ENCODE data around the gene RNF222. TPM values are rescaled to one million over a fixed set of nuclear protein-coding genes. Genes with fewer than 3 reads are reported as not detected.

Gene RNF222
- total and polyA plus RNA-seq, 8 donors: not detected

GRCh38 chr17:8365143-8365542, 32.5 kb downstream of the RNF222 start:
- intact Hi-C loops (cut with DNase I): no loop called here
- Histone ChIP-seq H3K36me3 (peaks cover 0 to 13% (median 6%) of the 10 kb centered on the region in 3 donors), H3K4me3 (no peak overlapping the region), H3K27me3 (no peaks in the 10 kb centered on the region), H3K4me1 (no peaks in the 10 kb centered on the region), H3K9me3 (no peaks in the 10 kb centered on the region), H3K27ac (no peak overlapping the region)
- DNase-seq: no peak
- 82 to 83% methylated on average over 1 of the region's 1 CpG for WGBS, 2 donors
- no peak for FAIRE-seq
- no peak for ATAC-seq
- TF ChIP-seq CTCF (IDR thresholded peaks at IDR 0.05): no peak

GRCh38 chr17:8362651-8363332, 34.8 kb downstream of the RNF222 start:
- Histone ChIP-seq H3K4me1 (no peaks in the 10 kb centered on the region), H3K4me3 (no peak overlapping the region), H3K27me3 (no peaks in the 10 kb centered on the region), H3K36me3 (no peaks in the 10 kb centered on the region), H3K27ac (no peak overlapping the region), H3K9me3 (no peaks in the 10 kb centered on the region)
- ATAC-seq (no peak), FAIRE-seq (no peak), DNase-seq (no peak)
- intact Hi-C loops (cut with DNase I): no loop called here
- TF ChIP-seq CTCF (IDR thresholded peaks at IDR 0.05): no peak
- WGBS, 2 donors: 81 to 86% methylated on average over 4 of the region's 4 CpGs

- Histone ChIP-seq H3K4me3 (no peak overlapping the region), H3K36me3 (no peaks in the 10 kb centered on the region), H3K4me1 (no peaks in the 10 kb centered on the region), H3K9me3 (no peaks in the 10 kb centered on the region), H3K27ac (peak overlapping the region in 1 of 4 donors; percentile 23), H3K27me3 (no peaks in the 10 kb centered on the region)
- WGBS, 2 donors: 40 to 51% methylated on average over 3 of the region's 3 CpGs
- no peak for FAIRE-seq
- no peak for DNase-seq
- intact Hi-C loops (cut with DNase I): no loop called here
- TF ChIP-seq CTCF (IDR thresholded peaks at IDR 0.05): no peak
- no peak for ATAC-seq
Measured at GRCh38 chr17:8360751-8361150, 36.9 kb downstream of the RNF222 start.

- peak in 2 of 4 donors; percentile 56 to 64 for ATAC-seq
- Histone ChIP-seq H3K27me3 (no peaks in the 10 kb centered on the region), H3K4me1 (no peaks in the 10 kb centered on the region), H3K4me3 (no peak overlapping the region), H3K9me3 (no peaks in the 10 kb centered on the region), H3K27ac (peak overlapping the region in 1 of 4 donors; percentile 23), H3K36me3 (no peaks in the 10 kb centered on the region)
- TF ChIP-seq CTCF (IDR thresholded peaks at IDR 0.05): no peak
- 28 to 32% methylated on average over 3 of the region's 3 CpGs for WGBS, 2 donors
- intact Hi-C loops (cut with DNase I): no loop called here
- no peak for DNase-seq
- no peak for FAIRE-seq
Measured at GRCh38 chr17:8360260-8360659, 37.4 kb downstream of the RNF222 start.

- no peak for FAIRE-seq
- H3K4me1 ChIP-seq: no peaks in the 10 kb centered on the region
- H3K36me3 ChIP-seq: no peaks in the 10 kb centered on the region
- no peak overlapping the region for H3K4me3 ChIP-seq
- H3K9me3 ChIP-seq: no peaks in the 10 kb centered on the region
- peak in 3 of 4 donors; percentile 55 to 89 (median 72) for ATAC-seq
- 78 to 79% methylated on average over 5 of the region's 5 CpGs for WGBS, 2 donors
- TF ChIP-seq CTCF (IDR thresholded peaks at IDR 0.05): no peak
- H3K27me3 ChIP-seq: no peaks in the 10 kb centered on the region
- H3K27ac ChIP-seq: no peak overlapping the region
- intact Hi-C loops (cut with DNase I): no loop called here
- DNase-seq: no peak
Measured at GRCh38 chr17:8359769-8360168, 37.9 kb downstream of the RNF222 start.
